ENCODE measurements around the gene PRELID2.
"Not testable (repeated sequence)": the region's sequence is repeated elsewhere in the genome, so short reads cannot be mapped to it uniquely, and the experiment has no call there.

The PRELID2 gene

GRCh38 chr5:145840458-145841132, 5.5 kb upstream of the PRELID2 start:
- no peak for DNase-seq (ENCODE audit: low spot score)

- no peak for DNase-seq (ENCODE audit: low spot score)
Measured at GRCh38 chr5:145838276-145838675, 3.1 kb upstream of the PRELID2 start.

GRCh38 chr5:145836241-145836640, 1.1 kb upstream of the PRELID2 start:
- not testable (repeated sequence) for DNase-seq (ENCODE audit: low spot score)

GRCh38 chr5:145835848-145836239, 702 bp upstream of the PRELID2 start:
- no peak for DNase-seq (ENCODE audit: low spot score)

- DNase-seq (ENCODE audit: low spot score): no peak
Measured at GRCh38 chr5:145834554-145834916, 607 bp downstream of the PRELID2 start.

GRCh38 chr5:145833631-145834200, 1.4 kb downstream of the PRELID2 start:
- DNase-seq (ENCODE audit: low spot score): no peak

- no peak for DNase-seq (ENCODE audit: low spot score)
Measured at GRCh38 chr5:145830594-145830993, 4.5 kb downstream of the PRELID2 start.

GRCh38 chr5:145829708-145830361, 5.3 kb downstream of the PRELID2 start:
- no peak for DNase-seq (ENCODE audit: low spot score)

GRCh38 chr5:145826895-145827674, 8.1 kb downstream of the PRELID2 start:
- no peak for DNase-seq (ENCODE audit: low spot score)

- no peak for DNase-seq (ENCODE audit: low spot score)
Measured at GRCh38 chr5:145825751-145826180, 9.4 kb downstream of the PRELID2 start.

- DNase-seq (ENCODE audit: low spot score): no peak
Measured at GRCh38 chr5:145824040-145824439, 11.1 kb downstream of the PRELID2 start.

GRCh38 chr5:145818604-145819003, 16.5 kb downstream of the PRELID2 start:
- DNase-seq (ENCODE audit: low spot score): no peak

GRCh38 chr5:145812877-145813276, 22.3 kb downstream of the PRELID2 start:
- DNase-seq (ENCODE audit: low spot score): no peak

GRCh38 chr5:145811834-145812625, 23.1 kb downstream of the PRELID2 start:
- no peak for DNase-seq (ENCODE audit: low spot score)

GRCh38 chr5:145806923-145807322, 28.2 kb downstream of the PRELID2 start:
- no peak for DNase-seq (ENCODE audit: low spot score)

- DNase-seq (ENCODE audit: low spot score): no peak
Measured at GRCh38 chr5:145805819-145806218, 29.3 kb downstream of the PRELID2 start.

- no peak for DNase-seq (ENCODE audit: low spot score)
Measured at GRCh38 chr5:145804701-145805100, 30.4 kb downstream of the PRELID2 start.

GRCh38 chr5:145803112-145804004, 31.8 kb downstream of the PRELID2 start:
- DNase-seq (ENCODE audit: low spot score): no peak

GRCh38 chr5:145801195-145801594, 33.9 kb downstream of the PRELID2 start:
- no peak for DNase-seq (ENCODE audit: low spot score)

GRCh38 chr5:145800181-145800580, 35.0 kb downstream of the PRELID2 start:
- DNase-seq (ENCODE audit: low spot score): no peak

- not testable (repeated sequence) for DNase-seq (ENCODE audit: low spot score)
Measured at GRCh38 chr5:145798503-145798902, 36.6 kb downstream of the PRELID2 start.
